NOMO-1 treated with dmso at 0.1 percent for 144 hours (cell line): ENCODE measurements around the gene CPNE9.

Experiments used
- DNase-seq: peaks from one replicate; lab custom pipeline; 2025; ENCODE audit not compliant: unreplicated experiment; lab: John Stamatoyannopoulos, UW

CPNE9 gene, protein sequence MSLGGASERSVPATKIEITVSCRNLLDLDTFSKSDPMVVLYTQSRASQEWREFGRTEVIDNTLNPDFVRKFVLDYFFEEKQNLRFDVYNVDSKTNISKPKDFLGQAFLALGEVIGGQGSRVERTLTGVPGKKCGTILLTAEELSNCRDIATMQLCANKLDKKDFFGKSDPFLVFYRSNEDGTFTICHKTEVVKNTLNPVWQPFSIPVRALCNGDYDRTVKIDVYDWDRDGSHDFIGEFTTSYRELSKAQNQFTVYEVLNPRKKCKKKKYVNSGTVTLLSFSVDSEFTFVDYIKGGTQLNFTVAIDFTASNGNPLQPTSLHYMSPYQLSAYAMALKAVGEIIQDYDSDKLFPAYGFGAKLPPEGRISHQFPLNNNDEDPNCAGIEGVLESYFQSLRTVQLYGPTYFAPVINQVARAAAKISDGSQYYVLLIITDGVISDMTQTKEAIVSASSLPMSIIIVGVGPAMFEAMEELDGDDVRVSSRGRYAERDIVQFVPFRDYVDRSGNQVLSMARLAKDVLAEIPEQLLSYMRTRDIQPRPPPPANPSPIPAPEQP

GRCh38 chr3:9703736-9704346, at the start of gene CPNE9:
TSS of gene CPNE9 (plus strand) at chr3:9703833. CDS start at chr3:9703997, 164 bp downstream.
- DNase-seq: no peak

- no peak for DNase-seq
Measured at GRCh38 chr3:9659849-9660248, 43.8 kb upstream of the CPNE9 start.

DNA sequence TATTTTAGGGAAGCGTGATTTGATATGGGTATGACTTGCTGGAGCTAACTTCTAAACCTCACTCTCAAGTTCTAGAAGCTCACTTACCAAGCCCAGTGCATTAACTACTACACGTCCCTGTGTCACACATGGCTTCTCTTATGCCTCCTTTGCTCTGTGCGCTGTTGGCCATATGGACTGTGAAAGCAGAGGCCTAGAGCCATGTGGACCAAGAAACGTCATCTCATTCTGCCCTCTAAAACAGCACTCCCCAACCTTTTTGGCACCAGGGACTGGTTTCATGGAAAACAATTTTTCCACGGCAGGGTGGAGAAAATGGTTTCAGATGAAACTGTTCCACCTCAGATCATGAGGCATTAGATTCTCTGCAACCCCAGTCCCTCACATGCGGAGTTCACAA, 42.7 kb upstream of the CPNE9 start:
- no peak for DNase-seq

DNA sequence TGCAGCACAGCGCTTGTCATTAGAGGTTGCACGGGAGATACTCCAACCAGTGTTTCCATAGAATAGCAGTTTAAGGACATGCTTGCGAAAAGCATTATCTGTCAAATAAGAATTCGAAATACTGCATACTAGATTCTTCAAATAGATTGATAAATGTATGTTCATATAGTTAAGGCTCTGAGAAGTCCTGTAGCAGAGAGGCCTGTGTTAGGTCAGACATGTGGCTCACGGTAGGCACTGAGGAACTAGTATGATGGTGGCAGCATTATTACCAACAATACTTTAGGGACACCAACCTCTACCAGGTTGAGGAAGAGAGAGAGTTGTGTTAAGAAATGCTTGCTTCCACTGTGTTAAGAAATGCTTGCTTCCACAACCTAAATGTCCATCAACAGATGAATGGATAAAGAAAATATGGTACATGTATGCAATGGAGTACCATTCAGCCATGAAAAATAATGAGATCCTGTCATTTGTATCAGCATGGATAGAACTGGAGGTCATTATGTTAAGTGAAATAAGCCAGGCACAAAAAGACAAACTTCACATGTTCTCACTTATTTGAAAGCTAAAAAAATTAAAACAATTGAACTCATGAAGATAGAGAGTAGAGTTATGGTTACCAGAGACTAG, 39.4 kb upstream of the CPNE9 start:
- no peak for DNase-seq

- no peak for DNase-seq
Measured at GRCh38 chr3:9666704-9667445, 36.8 kb upstream of the CPNE9 start.

DNA sequence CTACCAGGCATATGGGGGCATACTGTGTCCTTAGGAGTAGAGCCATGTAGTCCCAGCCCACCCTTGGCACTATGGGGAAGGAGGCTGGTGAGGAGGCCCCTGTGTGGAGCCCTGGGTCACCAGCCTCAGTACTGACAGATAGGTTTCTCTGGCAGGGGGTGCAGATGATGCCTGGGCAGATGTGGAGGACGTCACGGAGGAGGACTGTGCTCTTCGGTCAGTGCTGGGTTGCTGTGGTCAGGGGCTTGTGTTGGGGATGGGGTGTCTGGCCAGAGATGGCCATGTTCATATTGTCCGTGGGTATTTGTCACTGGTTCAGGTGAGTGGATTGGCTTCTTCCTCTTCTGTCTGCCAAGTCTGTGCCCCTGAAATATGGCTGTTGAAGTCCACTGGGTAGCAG, 34.4 kb upstream of the CPNE9 start:
- no peak for DNase-seq

GRCh38 chr3:9669720-9670432, 33.8 kb upstream of the CPNE9 start:
- no peak for DNase-seq

GRCh38 chr3:9673082-9673481, 30.6 kb upstream of the CPNE9 start:
- DNase-seq: no peak

DNA sequence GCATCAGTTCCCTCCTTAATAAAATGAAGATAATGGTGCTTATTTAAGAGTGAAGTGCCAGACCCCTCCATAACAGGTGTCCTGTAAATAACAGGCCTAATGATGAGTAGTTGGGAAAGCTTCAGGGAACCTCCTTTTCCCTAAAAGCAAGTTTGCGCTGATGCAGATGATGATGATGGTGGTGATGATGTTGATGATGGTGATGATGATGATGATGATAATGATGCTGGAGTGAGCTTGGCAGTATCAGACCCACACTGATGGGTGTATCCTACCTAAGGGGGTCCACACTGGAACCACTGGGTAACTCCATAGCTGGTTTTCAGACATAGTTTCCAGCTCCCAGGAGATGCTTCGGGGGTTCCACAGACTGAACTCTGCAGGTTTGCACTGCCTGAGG, 29.9 kb upstream of the CPNE9 start:
- no peak for DNase-seq

DNA sequence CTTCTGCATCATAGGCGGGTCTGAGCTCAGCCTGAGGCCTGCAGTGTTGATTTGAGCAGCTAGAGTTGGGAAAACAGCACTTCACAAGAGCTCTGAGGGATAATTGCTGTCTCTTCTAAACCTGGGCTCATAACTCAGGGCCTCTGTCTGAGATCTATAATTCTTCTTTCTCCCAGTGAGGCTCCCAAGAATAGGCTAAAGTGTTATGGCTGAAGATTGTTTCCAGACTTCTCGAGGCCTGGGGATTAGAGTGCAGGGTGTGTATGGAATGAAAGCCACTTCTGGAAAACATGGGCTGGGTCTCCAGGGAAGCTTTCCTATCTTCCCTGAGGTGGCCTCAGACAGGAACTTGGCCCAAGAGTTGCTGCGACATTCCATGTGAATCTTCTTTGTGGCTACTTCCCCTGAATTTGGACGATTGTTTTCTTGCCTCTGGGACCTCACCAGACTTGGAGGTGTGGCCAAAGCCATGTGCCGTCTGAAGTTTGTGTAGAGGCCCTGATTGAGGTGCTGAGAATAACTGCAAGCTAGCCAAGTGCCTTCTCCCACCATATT, 27.8 kb upstream of the CPNE9 start:
- no peak for DNase-seq

DNA sequence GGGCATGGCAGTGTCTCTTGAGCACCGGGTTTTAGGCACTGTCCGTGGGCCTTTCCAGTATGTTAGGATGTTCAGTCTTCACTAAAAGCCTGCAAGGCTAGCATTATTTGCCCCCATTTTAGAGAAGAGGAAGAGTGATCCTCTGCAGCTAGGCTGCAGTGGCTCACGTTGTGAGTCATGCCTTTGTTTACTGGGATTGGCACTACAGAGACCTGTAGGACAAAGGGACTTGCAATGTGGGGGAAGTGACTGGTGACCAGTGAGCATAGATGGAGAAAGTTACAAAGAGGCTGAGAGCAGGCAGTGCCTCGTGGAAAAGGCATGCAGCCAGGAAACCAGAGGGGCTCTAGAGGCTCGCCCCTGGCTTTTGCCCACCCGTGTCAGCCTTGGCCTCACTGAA, 26.8 kb upstream of the CPNE9 start:
- DNase-seq: no peak

- DNase-seq: no peak
Measured at GRCh38 chr3:9678493-9678892, 25.1 kb upstream of the CPNE9 start.

DNA sequence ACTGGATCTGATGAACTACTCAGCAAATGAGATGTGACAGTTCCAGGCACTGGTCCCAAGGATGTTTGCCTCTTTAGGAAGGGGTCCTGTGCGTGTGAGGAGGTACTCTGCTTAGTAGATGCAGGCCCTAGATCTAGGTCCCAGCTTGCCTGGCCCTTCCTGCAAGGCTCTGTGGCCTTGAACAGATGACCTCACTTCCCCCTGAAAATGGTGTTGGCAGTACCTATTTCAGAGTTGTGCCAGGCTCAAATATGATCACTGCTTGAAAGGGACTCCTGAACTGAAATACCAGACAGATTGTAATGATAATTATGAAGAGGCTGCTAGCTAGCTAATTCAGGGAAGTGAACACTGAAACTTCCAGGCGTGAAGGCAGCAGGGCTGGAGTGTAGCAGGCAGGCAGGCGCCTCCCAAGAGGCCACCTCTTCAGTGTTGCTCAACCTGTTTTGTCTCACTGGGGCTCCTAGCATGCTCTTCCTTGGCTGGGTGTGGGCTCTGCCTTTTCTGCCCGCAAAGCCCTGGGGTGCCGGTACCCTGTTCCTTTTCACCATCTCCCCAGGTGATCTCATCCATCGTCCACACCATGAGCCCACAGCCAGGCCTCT, 24.1 kb upstream of the CPNE9 start:
- DNase-seq: no peak

GRCh38 chr3:9681011-9681722, 22.5 kb upstream of the CPNE9 start:
- no peak for DNase-seq

- no peak for DNase-seq
Measured at GRCh38 chr3:9681723-9682081, 21.9 kb upstream of the CPNE9 start.

GRCh38 chr3:9682096-9682495, 21.5 kb upstream of the CPNE9 start:
- no peak for DNase-seq

DNA sequence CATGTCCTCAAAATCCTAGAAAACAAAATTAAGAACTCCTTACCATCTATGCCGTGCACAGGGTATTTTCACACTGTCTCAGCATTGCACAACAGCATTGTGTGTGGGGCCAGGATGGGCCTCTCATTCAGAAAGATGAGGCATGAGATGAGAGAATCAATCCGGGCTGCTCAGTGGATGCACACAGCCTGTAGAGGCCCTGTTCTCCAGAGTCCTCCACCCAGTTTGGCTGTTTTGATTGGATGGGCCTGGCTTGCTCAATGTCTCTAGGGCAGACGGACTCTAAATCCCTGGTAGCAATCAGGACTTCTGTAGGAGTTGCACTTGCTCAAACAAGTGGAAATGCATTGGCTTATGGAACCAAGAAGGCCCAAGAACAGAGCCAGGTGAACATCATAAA, 20.2 kb upstream of the CPNE9 start:
- no peak for DNase-seq

- DNase-seq: no peak
Measured at GRCh38 chr3:9685216-9686049, 18.2 kb upstream of the CPNE9 start.
